Panc1 (cell line): ENCODE results near the gene TFPI2. TPM values are rescaled to one million over a fixed set of nuclear protein-coding genes. Genes with fewer than 3 reads are reported as not detected.

Experiments
- ATAC-seq: fragments of 200-7000 bp; cut with Tn5 transposase; 2 replicates; pipeline ENCODE4 v1.9.1; 2020; ENCODE audit warnings: mild to moderate bottlenecking, moderate library complexity
- BruUV-seq: library from RNA; stranded (reverse); fragments of 400-500 nt; replicated peaks from 2 replicates; lab custom pipeline; 2021; lab: Mats Ljungman, UMichigan
- CTCF ChIA-PET: fragments of 300-600 bp; sonication (Branson Sonifier 250); formaldehyde crosslinking; loops from one replicate; lab custom pipeline; 2022; ENCODE audit warnings: antibody characterized with exemption; lab: Charles Lee
- POLR2A ChIA-PET: fragments of 300-600 bp; sonication (Branson Sonifier 250); formaldehyde crosslinking; loops from one replicate; lab custom pipeline; 2022; ENCODE audit warnings: antibody characterized with exemption; lab: Charles Lee
- DNase-seq: peaks from one replicate; pipeline ENCODE4 v3.0.0-alpha.2; 2010; ENCODE audit warnings: low read depth, low spot score
- H3K27ac ChIP-seq: 2 replicates; pipeline ENCODE4 v1.5.1; 2011; ENCODE audit warnings: mild to moderate bottlenecking, low read length, inconsistent platforms
- H3K27me3 ChIP-seq: fragments of 200-500 bp; sonication (Bioruptor generic); 2 replicates; pipeline ENCODE4 v1.6.0; 2014; ENCODE audit warnings: low read length, inconsistent platforms; ENCODE audit not compliant: control insufficient read depth, insufficient read depth
- H3K36me3 ChIP-seq: fragments of 200-500 bp; sonication (Bioruptor generic); 2 replicates; pipeline ENCODE4 v1.5.1; 2014; ENCODE audit warnings: inconsistent platforms, mild to moderate bottlenecking, low read length, moderate library complexity; ENCODE audit not compliant: control insufficient read depth, insufficient read depth
- H3K4me1 ChIP-seq: 2 replicates; pipeline ENCODE4 v1.5.1; 2011; ENCODE audit warnings: inconsistent platforms, mild to moderate bottlenecking, low read length, moderate library complexity; ENCODE audit not compliant: control insufficient read depth, insufficient read depth
- H3K4me3 ChIP-seq, 2 experiments: 2 replicates each; pipeline ENCODE4 v1.5.1; 2011 to 2012; ENCODE audit warnings: low read depth in 2 of 2, low read length in 2 of 2, mild to moderate bottlenecking in 2 of 2, inconsistent platforms in 1 of 2, moderate library complexity in 1 of 2
- H3K9me3 ChIP-seq: fragments of 200-500 bp; sonication (Bioruptor generic); 2 replicates; pipeline ENCODE4 v1.5.1; 2014; ENCODE audit warnings: low read depth, mild to moderate bottlenecking, inconsistent platforms, low read length, moderate library complexity; ENCODE audit not compliant: control insufficient read depth, insufficient read depth
- CTCF ChIP-seq: fragments of 450-650 bp; IDR thresholded peaks from 2 replicates; pipeline ENCODE4 v1.5.1; 2017; ENCODE audit warnings: mild to moderate bottlenecking
- POLR2AphosphoS5 ChIP-seq: IDR thresholded peaks from 2 replicates; pipeline ENCODE4 v1.6.1; 2012; ENCODE audit warnings: mild to moderate bottlenecking, low read depth, low read length, moderate library complexity
- REST ChIP-seq, 2 experiments: IDR thresholded peaks; 2 replicates each; pipeline ENCODE4 v1.6.1; 2011 to 2012; ENCODE audit warnings: low read depth in 2 of 2, control low read depth in 1 of 2, low read length in 1 of 2, mild to moderate bottlenecking in 1 of 2, moderate library complexity in 1 of 2; ENCODE audit not compliant: insufficient read depth in 1 of 2
- SIN3A ChIP-seq: IDR thresholded peaks from 2 replicates; pipeline ENCODE4 v1.6.1; 2012; ENCODE audit warnings: low read depth, mild to moderate bottlenecking, low read length, moderate library complexity, borderline replicate concordance; ENCODE audit not compliant: insufficient read depth
- TCF7L2 ChIP-seq: IDR thresholded peaks from 2 replicates; pipeline ENCODE4 v1.6.1; 2011; ENCODE audit warnings: mild to moderate bottlenecking, low read depth, low read length, inconsistent platforms
- in situ Hi-C: cut with HindIII; loops from 2 replicates; pipeline ENCODE4 v1.10.0; 2016; ENCODE audit warnings: low sequenced_read_pairs, low pct_unique_long_range_greater_than_20kb
- intact Hi-C: fragments of 100-400 bp; cut with micrococcal nuclease; formaldehyde crosslinking; loops from one replicate; pipeline ENCODE4 v1.10.0; 2022; ENCODE audit not compliant: unreplicated experiment
- total RNA-seq: library from RNA; stranded (reverse); gene quantifications from one replicate; pipeline ENCODE4 v1.2.1, GENCODE V29; 2021; ENCODE audit not compliant: unreplicated experiment

The TFPI2 gene
- total RNA-seq, 1 experiment from 2014 or later, result 2.9 TPM

- no peaks in the 10 kb centered on the region for H3K9me3 ChIP-seq
- BruUV-seq, result no TSS peak
- H3K27ac ChIP-seq, result no peak overlapping the region
- no peaks in the 10 kb centered on the region for H3K27me3 ChIP-seq
- DNase-seq, result no peak
- no peaks in the 10 kb centered on the region for H3K36me3 ChIP-seq
- POLR2A ChIA-PET, result no interaction called here
- no peaks in the 10 kb centered on the region for H3K4me1 ChIP-seq
- intact Hi-C loops (no loop called here), in situ Hi-C loops (no loop called here)
- TF ChIP-seq POLR2AphosphoS5, result no peak
- TF ChIP-seq TCF7L2, result no peak
- no peak for TF ChIP-seq REST (IDR thresholded peaks at IDR 0.05; ENCODE audit: insufficient read depth in 1 of 2, low read depth in 2 of 2, low read length in 1 of 2)
- TF ChIP-seq CTCF, result no peak
- no peak for TF ChIP-seq SIN3A
- CTCF ChIA-PET, result no interaction called here
- no peak overlapping the region for H3K4me3 ChIP-seq
- no peak for ATAC-seq
Observed at GRCh38 chr7:93866886-93867285, 23.7 kb downstream of the TFPI2 start.

GRCh38 chr7:93862651-93863050 lies 27.9 kb downstream of the TFPI2 start:
- Histone ChIP-seq H3K4me3 (no peak overlapping the region), H3K4me1 (no peaks in the 10 kb centered on the region), H3K9me3 (no peaks in the 10 kb centered on the region), H3K36me3 (no peaks in the 10 kb centered on the region), H3K27me3 (no peaks in the 10 kb centered on the region), H3K27ac (no peak overlapping the region)
- DNase-seq (no peak), ATAC-seq (no peak)
- in situ Hi-C loops, result no loop called here
- no peak for TF ChIP-seq SIN3A
- TF ChIP-seq CTCF, result no peak
- TF ChIP-seq POLR2AphosphoS5, result no peak
- no peak for TF ChIP-seq REST (IDR thresholded peaks at IDR 0.05; ENCODE audit: insufficient read depth in 1 of 2, low read depth in 2 of 2, low read length in 1 of 2)
- TF ChIP-seq TCF7L2, result no peak
- ChIA-PET CTCF (no interaction called here), POLR2A (no interaction called here)
- intact Hi-C loops, result no loop called here
- BruUV-seq, result no TSS peak
